Spinal cord (tissue), 10 donors: Measurements from ENCODE around the gene NRCAM. TPM values are rescaled to one million over a fixed set of nuclear protein-coding genes. Genes with fewer than 3 reads are reported as not detected.

ENCODE experiments used
- DNase-seq, 6 donors: peaks; one replicate each; pipeline versions ENCODE4 v3.0.0 to v3.0.0-alpha.2; 2013 to 2015; ENCODE audit warnings: low spot score in 6 of 6, low read depth in 4 of 6
- H3K27ac ChIP-seq: one replicate; pipeline ENCODE4 v1.5.1; 2013; ENCODE audit warnings: low read depth, low read length, control low read depth
- H3K27me3 ChIP-seq: one replicate; pipeline ENCODE4 v1.6.1; 2013; ENCODE audit warnings: low read length; ENCODE audit not compliant: control insufficient read depth, insufficient read depth
- H3K36me3 ChIP-seq: one replicate; pipeline ENCODE4 v1.6.1; 2013; ENCODE audit warnings: low read length; ENCODE audit not compliant: control insufficient read depth, insufficient read depth
- H3K4me1 ChIP-seq: one replicate; pipeline ENCODE4 v1.6.1; 2013; ENCODE audit warnings: low read length; ENCODE audit not compliant: control insufficient read depth, insufficient read depth
- H3K4me3 ChIP-seq: one replicate; pipeline ENCODE4 v1.5.1; 2013; ENCODE audit warnings: low read depth, low read length, control low read depth
- H3K9me3 ChIP-seq: one replicate; pipeline ENCODE4 v1.6.1; 2013; ENCODE audit warnings: low read length; ENCODE audit not compliant: control insufficient read depth, insufficient read depth
- WGBS: methylation state at CpG from one replicate; pipeline ENCODE4 v1.1.5; 2013; ENCODE audit warnings: missing lambda C conversion rate; ENCODE audit not compliant: insufficient coverage; 5-methylcytosine and 5-hydroxymethylcytosine counted together
- polyA plus RNA-seq, 2 donors: library from polyadenylated mRNA; unstranded; fragments of 120-200 nt; gene quantifications; one replicate each; pipeline ENCODE4 v1.2.1, GENCODE V29; 2013; ENCODE audit not compliant: insufficient read length in 2 of 2
- total RNA-seq, 2 donors: library from RNA; depleted of rRNA in 1 of 2; stranded (reverse); fragments of 120-200 nt in 1 of 2; fragments of >200 nt in 1 of 2; gene quantifications; one replicate each; pipeline versions ENCODE4 v1.2.3 to v1.2.4, GENCODE V29; 2013 to 2014
- donor health status: healthy.

Gene NRCAM
- total and polyA plus RNA-seq, 4 donors = 50.4 to 198 (median 140) TPM

DNA sequence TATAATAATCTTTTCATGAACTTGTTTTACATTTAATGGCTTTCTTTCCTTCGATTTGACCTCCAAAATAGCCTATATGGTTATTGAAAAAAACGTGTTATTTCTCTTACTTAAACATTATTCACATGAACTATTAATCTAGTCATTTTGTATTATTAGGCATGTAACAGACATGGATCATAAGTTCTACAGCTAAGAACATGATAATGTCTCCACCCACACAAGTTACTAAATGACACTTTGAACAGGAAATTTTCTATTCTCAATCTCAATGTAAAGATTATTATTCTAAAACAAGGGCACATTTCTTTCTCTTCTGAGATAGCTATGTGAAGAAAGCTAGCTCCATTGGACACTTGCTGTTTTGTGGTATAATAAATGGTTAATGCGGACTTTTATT is 336.0 kb downstream of the NRCAM start:
- no peaks in the 10 kb centered on the region for H3K9me3 ChIP-seq
- no peak overlapping the region for H3K4me3 ChIP-seq
- H3K36me3 ChIP-seq = no peaks in the 10 kb centered on the region
- no peaks in the 10 kb centered on the region for H3K27me3 ChIP-seq
- WGBS = no CpG with 5 or more reads among the region's 3 CpGs
- DNase-seq = no peak
- no peak overlapping the region for H3K27ac ChIP-seq
- H3K4me1 ChIP-seq = no peaks in the 10 kb centered on the region

DNA sequence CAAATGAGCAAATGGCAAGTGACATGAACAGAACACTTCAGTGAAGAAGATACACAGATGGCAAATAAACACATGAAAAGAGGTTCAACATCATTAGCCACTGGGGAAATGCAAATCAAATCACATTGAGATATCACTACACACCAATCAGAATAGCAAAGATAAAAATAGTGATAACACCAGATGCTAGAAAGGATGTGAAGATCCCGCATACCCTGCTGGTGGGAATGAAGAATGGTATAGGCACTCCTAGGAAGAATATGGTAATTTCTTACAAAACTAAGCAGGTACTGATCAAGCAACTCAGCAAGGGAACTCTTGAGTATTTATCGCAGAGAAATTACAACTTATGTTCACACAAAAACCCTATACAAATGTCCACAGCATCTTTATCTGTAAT is 337.3 kb downstream of the NRCAM start:
- Histone ChIP-seq H3K4me1 (no peaks in the 10 kb centered on the region), H3K27ac (no peak overlapping the region), H3K27me3 (no peaks in the 10 kb centered on the region), H3K36me3 (no peaks in the 10 kb centered on the region), H3K4me3 (no peak overlapping the region), H3K9me3 (no peaks in the 10 kb centered on the region)
- no CpG with 5 or more reads among the region's 2 CpGs for WGBS
- peak in 1 of 6 donors; percentile 18 for DNase-seq

DNA sequence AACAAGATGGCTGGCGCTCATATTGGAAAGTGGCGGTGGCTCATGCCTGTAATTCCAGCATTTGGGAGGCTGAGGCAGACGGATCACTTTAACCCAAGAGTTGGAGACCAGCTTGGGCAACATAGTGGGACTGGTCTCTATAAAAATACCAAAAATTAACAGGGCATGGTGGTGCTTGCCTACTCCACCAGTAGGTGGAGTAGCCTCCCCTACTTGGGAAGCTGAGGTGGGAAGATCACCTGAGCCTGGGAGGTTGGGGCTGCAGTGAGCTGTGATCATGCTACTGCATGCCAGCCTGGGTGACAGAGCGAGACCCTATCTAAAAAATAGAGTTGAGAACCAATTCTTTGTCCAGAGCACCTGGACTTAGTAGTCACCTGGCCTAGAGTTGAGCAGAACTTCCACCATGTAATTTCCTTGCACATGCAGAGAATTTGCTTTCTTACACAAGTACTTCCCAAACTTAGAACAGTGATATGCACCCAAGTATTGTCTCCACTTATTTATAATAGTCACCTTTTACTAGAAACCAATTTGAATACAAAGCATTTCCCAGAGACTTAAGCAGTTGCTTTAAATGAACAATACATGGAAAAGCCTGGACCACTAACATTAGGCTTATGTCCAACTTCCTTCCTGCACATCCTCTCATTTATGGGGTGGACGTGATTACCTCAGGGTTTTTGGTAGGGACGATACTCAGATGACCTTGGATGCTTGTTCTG is 342.0 kb downstream of the NRCAM start:
- Histone ChIP-seq H3K4me1 (no peaks in the 10 kb centered on the region), H3K27ac (no peak overlapping the region)
- 48% methylated on average over 4 of the region's 6 CpGs for WGBS

DNA sequence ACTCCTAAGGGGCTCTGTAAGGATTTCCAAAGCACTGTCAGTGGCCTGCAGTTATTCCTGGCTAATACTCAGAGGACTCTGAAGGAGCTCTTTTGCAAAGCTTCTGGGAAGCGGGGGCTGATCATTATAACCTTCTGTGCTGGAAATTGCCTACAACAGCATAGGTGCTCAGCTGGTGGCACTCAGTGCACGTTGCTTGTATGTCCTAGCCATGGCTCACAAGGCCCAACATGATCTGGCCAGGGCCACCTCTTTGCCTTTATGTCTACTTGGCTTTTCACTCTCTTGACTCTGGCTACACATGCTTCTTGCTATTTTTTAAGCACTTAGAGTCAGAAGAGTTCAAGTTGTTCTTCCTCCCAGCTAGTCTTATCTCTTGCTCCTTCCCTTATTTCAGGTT is 343.6 kb downstream of the NRCAM start:
- Histone ChIP-seq H3K4me1 (no peaks in the 10 kb centered on the region), H3K27me3 (no peaks in the 10 kb centered on the region), H3K27ac (no peak overlapping the region), H3K9me3 (no peaks in the 10 kb centered on the region), H3K36me3 (no peaks in the 10 kb centered on the region), H3K4me3 (no peak overlapping the region)
- 80% methylated on average over 2 of the region's 2 CpGs for WGBS
- no peak for DNase-seq

More for the DNA sequence above, 342.0 kb downstream of the NRCAM start:
- DNase-seq = no peak
- Histone ChIP-seq H3K9me3 (no peaks in the 10 kb centered on the region), H3K4me3 (no peak overlapping the region), H3K27me3 (no peaks in the 10 kb centered on the region), H3K36me3 (no peaks in the 10 kb centered on the region)

DNA sequence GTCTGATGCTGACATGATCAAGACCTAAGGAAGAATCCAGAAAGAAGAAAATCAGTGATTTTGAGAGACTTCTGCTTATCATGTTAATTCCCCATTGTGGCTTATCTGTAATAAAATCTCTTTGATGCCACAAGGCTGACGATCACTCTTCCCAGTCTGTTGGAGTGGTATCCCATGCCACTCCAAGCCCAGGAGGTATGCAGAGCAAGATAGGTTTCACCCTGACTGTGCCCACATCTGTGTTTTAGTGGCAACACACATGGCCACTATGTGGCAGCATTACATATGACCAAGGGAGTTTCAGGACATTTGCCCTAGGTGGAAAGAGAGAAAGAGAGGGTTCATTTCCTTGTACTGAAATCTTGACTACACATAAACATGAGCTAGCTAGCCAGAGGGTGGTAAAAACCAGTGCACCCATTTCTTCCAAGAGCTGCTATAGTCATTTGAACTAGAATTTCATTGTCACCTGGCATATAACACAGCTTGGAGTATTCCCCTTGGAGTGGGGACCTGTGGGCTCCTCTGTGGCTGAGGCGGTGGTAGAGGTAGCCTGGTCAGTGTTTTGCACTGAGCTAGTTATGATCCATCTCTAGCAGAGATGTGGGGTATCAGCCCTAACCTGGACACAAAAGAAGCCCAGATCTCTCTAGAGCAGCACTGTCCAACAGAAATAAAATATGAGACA is 346.9 kb downstream of the NRCAM start:
- no CpG with 5 or more reads among the region's 2 CpGs for WGBS
- Histone ChIP-seq H3K4me1 (no peaks in the 10 kb centered on the region), H3K9me3 (no peaks in the 10 kb centered on the region), H3K4me3 (no peak overlapping the region), H3K27me3 (no peaks in the 10 kb centered on the region), H3K36me3 (no peaks in the 10 kb centered on the region), H3K27ac (no peak overlapping the region)
- no peak for DNase-seq

DNA sequence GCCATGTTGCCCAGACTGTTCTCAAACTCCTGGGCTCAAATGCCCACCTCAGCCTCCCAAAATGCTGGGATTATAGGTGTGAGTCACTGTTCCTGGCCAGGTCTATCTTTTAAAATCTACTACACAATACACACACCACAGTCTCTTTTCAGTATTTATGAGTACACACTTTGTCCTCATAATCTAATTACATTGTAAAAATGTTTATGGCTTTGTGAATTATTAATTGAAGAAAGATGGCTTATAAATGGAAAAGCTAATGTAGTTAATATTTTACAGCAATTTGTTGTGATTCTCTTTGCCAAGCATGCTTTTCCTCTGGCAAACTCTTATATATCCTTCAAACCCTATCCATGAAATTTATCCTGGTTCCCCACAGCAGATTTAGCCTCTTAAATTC is 348.1 kb downstream of the NRCAM start:
- no peak for DNase-seq
- H3K9me3 ChIP-seq = no peaks in the 10 kb centered on the region
- no peaks in the 10 kb centered on the region for H3K36me3 ChIP-seq
- H3K27me3 ChIP-seq = no peaks in the 10 kb centered on the region
- H3K4me3 ChIP-seq = no peak overlapping the region
- H3K27ac ChIP-seq = no peak overlapping the region
- H3K4me1 ChIP-seq = no peaks in the 10 kb centered on the region

DNA sequence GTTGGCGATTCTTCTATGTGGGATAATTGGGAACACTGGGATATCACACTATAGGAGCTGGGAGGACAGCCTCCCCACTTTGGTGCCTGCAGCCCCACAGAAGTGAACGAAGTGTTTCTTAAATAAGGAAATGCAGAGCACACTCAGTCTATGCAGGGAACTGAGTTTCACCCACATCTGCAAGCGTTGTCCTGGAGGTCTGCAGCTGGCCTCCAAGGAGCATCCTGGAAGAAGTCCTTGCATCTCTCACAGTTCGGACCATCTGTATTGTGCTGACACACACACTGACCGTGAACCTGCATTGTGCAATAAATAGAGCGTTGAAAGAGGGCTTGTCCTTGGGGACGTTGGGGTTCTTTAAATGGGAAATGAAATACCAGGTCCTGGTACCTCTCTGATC is 351.9 kb downstream of the NRCAM start:
- Histone ChIP-seq H3K27ac (no peak overlapping the region), H3K36me3 (no peaks in the 10 kb centered on the region), H3K27me3 (no peaks in the 10 kb centered on the region), H3K9me3 (no peaks in the 10 kb centered on the region), H3K4me1 (no peaks in the 10 kb centered on the region), H3K4me3 (no peak overlapping the region)
- no peak for DNase-seq
- WGBS = 97% methylated on average over 3 of the region's 7 CpGs

DNA sequence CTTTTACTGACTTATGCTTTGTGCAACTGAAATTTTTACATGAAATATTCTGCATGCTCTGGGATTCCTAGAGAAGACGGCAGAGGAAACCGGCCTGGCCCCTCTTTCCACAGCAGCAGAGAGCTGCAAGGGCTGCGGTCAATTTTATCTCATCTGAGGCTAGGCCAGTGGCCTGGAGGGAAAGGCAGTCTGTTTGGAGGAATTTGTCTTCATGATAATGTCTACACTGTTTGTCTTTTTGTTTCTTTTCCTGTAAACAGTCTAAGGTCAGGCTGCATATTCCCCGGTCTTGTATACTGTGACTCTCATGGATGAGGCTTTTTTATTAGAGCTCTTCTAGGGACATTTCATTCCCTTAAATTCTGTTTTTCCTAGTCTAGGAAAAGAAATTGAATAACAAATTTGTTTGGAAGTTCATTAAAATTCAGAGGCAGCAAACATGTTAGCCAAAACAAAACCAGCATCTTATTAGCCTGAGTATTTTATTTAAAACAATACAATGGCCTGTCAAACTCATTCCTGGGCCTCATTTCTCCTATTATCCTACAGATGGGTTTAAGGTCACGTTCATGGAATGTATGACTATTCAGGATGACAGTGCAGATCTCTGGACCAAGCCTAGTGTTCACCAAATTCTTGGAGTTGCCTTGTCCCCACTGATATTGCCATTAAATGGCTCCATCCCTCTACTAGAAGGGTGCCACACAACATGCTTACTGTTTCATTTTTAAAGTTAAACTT is 352.5 kb downstream of the NRCAM start:
- H3K27ac ChIP-seq = no peak overlapping the region
- no peaks in the 10 kb centered on the region for H3K4me1 ChIP-seq
- no peaks in the 10 kb centered on the region for H3K9me3 ChIP-seq
- H3K27me3 ChIP-seq = no peaks in the 10 kb centered on the region
- no peaks in the 10 kb centered on the region for H3K36me3 ChIP-seq
- DNase-seq = no peak
- 65% methylated on average over 3 of the region's 5 CpGs for WGBS
- H3K4me3 ChIP-seq = no peak overlapping the region

DNA sequence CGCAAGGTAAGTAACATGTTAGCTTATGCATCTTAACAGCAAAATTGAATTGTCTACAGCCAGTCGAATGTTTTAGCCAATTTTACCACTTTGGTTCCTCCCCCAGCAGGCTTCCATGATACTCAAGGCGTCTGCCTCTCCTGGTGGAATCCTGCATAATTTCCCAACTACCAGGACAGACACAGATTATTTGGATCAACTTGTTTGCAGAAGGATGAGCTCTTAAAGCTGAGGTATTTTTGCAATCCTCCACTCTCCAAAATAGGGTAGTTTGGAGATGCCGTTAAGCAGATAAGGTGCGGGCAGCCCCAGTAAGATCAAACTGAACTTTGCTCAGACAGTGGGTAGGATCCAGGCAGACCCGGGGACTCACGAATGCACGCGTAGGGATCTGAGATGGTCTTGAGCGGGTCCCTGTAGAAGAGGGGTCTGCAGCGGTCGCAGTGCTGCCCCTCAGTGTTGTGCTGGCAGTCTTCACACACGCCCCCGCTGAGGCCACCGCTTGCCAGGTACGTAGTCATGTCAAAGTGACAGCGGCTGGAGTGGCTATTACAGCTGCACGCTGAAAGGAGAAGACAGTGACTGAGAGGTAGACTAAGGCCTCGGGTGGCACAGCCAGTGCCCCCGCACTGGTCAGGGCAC is 353.4 kb downstream of the NRCAM start:
- H3K9me3 ChIP-seq = no peaks in the 10 kb centered on the region
- H3K36me3 ChIP-seq = no peaks in the 10 kb centered on the region
- no peak overlapping the region for H3K27ac ChIP-seq
- no peak overlapping the region for H3K4me3 ChIP-seq
- H3K4me1 ChIP-seq = no peaks in the 10 kb centered on the region
- 91% methylated on average over 18 of the region's 20 CpGs for WGBS
- no peaks in the 10 kb centered on the region for H3K27me3 ChIP-seq
- no peak for DNase-seq
